Frontal cortex (tissue), 4 donors: ENCODE results near the gene CDH20. TPM values are rescaled to one million over a fixed set of nuclear protein-coding genes. Genes with fewer than 3 reads are reported as not detected.

Source experiments
- DNase-seq, 2 donors: peaks; one replicate each; pipeline ENCODE4 v3.0.0; 2012; ENCODE audit warnings: low spot score in 2 of 2
- FAIRE-seq: peaks from 2 replicates; lab custom pipeline; 2012; peaks lifted over from hg19 to GRCh38; lab: Jason Lieb, UNC
- small RNA-seq: library from RNA; depleted of rRNA; stranded (forward); fragments of <200 nt; gene quantifications from one replicate; pipeline ENCODE3, GENCODE V24; 2014
- total RNA-seq: library from RNA; depleted of rRNA; stranded (reverse); fragments of >200 nt; gene quantifications from one replicate; pipeline ENCODE4 v1.2.3, GENCODE V29; 2014
- donor health status: control.
- donor health status: control.
- donor health status: control.

CDH20 gene
- total RNA-seq, 1 donor from 2014 or later: 6.9 TPM

- no peak for FAIRE-seq
- DNase-seq: no peak
Observed at GRCh38 chr18:61600422-61600821, 267.2 kb downstream of the CDH20 start.

GRCh38 chr18:61602836-61603235, 269.6 kb downstream of the CDH20 start:
- DNase-seq (no peak), FAIRE-seq (no peak)

Small RNA genes within 50 kb of the gene (small RNA-seq; reads per million reads assigned to genes)
- not detected for gene RNU6-116P
